Measurements from ENCODE around the gene TMEM231.
A peak's percentile ranks its signal among the peaks of the same experiment; 100 is the strongest.

TMEM231 gene

DNA sequence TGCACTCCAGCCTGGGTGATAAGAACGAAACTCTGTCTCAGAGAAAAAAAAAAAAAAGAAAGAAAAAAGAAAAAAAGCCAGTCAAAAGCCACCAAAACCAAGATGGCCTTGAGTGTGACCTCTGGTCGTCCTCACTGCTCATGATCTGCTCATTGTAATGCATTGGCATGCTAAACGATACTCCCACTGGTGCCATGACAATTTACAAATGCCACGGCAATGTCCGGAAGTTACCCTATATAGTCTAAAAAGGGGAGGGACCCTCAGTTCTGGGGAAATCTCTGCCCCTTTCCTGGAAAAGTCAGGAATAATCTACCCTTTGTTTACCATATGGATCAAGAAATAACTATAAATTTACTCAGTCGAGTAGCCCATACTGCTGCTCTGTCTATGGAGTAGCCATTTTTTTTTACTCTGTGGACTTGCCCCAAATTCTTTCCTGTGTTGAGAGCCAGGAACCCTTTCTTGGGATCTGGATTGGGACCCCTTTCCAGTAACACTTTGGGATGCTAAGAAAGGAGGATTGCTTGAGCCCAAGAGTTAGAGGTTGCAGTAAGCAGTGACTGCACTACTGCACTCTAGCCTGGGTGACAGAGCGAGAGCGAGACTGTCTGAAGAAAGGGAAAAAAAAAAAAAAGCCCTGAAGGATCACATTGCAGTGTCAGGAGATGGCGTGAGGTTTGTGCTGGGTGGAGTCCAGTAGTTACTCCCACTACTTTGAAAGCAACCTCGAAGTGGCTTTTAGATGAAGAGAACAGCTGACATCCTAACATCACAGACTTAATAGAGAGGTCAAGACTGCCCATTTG, 3.7 kb upstream of the TMEM231 start:
- no peaks in the 10 kb centered on the region for H3K9me3 ChIP-seq (ENCODE audit: severe bottlenecking)
- no peak overlapping the region for H3K4me3 ChIP-seq (ENCODE audit: low read depth, low read length)
- TF ChIP-seq, protein P1, sequence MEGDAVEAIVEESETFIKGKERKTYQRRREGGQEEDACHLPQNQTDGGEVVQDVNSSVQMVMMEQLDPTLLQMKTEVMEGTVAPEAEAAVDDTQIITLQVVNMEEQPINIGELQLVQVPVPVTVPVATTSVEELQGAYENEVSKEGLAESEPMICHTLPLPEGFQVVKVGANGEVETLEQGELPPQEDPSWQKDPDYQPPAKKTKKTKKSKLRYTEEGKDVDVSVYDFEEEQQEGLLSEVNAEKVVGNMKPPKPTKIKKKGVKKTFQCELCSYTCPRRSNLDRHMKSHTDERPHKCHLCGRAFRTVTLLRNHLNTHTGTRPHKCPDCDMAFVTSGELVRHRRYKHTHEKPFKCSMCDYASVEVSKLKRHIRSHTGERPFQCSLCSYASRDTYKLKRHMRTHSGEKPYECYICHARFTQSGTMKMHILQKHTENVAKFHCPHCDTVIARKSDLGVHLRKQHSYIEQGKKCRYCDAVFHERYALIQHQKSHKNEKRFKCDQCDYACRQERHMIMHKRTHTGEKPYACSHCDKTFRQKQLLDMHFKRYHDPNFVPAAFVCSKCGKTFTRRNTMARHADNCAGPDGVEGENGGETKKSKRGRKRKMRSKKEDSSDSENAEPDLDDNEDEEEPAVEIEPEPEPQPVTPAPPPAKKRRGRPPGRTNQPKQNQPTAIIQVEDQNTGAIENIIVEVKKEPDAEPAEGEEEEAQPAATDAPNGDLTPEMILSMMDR (IDR thresholded peaks at IDR 0.05; ENCODE audit: low read depth, low read length): no peak
- H3K36me3 ChIP-seq: no peaks in the 10 kb centered on the region
- no peaks in the 10 kb centered on the region for H3K27me3 ChIP-seq (ENCODE audit: insufficient read depth, low read depth, severe bottlenecking)
- no peak overlapping the region for H3K27ac ChIP-seq
- DNase-seq: no peak

DNA sequence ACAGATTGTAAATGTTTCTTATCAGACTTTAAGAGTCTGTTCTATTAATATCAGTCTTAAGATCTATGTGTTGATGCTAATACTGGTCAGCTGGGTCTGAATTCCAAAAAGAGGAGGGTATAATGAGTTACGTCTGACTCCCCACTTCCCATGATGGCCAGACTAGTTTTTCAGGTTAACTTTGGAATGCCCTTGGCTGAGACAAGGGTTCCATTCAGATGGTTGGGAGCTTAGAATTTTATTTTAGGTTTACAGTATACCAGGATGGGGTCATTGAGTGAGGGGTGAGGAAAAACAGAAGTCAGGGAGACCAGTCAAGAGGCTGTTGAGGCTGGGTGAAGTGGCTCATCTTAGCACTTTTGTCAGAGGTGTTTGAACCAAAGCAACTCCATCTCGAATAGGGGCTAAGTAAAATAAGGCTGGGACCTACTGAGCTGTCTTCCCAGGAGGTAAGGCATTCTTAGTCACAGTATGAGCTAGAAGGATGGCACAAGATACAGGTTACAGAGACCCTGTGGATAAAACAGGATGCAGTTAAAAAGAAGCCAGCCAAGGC, 2.9 kb upstream of the TMEM231 start:
- no peak overlapping the region for H3K27ac ChIP-seq
- H3K9me3 ChIP-seq (ENCODE audit: severe bottlenecking): no peaks in the 10 kb centered on the region
- H3K27me3 ChIP-seq (ENCODE audit: insufficient read depth, low read depth, severe bottlenecking): no peaks in the 10 kb centered on the region
- TF ChIP-seq, protein P1 (IDR thresholded peaks at IDR 0.05; ENCODE audit: low read depth, low read length): no peak
- no peaks in the 10 kb centered on the region for H3K36me3 ChIP-seq
- DNase-seq: no peak
- no peak overlapping the region for H3K4me3 ChIP-seq (ENCODE audit: low read depth, low read length)

DNA sequence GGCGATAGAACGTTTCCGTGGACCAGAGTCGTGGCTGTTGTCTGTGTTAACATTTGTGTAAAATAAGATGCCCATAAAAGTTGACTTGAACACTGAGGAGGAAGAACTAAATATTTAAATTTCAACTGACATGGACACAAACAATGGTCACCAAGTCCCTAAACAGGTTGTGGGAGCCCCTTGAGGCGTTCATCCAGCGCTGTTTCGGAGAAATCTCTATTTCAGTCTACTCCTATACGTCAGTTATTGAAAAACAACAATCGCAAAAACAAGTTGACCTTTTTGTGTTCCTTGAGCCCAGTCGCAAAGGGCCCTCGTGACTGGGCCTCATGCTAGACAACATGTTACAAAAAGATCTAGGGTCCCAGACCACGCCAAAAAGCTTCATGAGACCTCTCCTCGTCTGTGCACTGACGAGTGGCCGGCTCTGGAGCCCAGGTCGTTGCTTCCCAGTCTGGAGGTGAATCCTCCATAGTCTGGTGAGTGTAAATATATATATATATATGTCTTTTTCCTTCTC, 439 bp upstream of the TMEM231 start:
- no peak for DNase-seq
- H3K27me3 ChIP-seq (ENCODE audit: insufficient read depth, low read depth, severe bottlenecking): no peaks in the 10 kb centered on the region
- no peaks in the 10 kb centered on the region for H3K9me3 ChIP-seq (ENCODE audit: severe bottlenecking)
- peak overlapping the region; percentile 80 for H3K4me3 ChIP-seq (ENCODE audit: low read depth, low read length)
- TF ChIP-seq, protein P1 (IDR thresholded peaks at IDR 0.05; ENCODE audit: low read depth, low read length): no peak
- H3K36me3 ChIP-seq: no peaks in the 10 kb centered on the region
- peak overlapping the region; percentile 61 for H3K27ac ChIP-seq

DNA sequence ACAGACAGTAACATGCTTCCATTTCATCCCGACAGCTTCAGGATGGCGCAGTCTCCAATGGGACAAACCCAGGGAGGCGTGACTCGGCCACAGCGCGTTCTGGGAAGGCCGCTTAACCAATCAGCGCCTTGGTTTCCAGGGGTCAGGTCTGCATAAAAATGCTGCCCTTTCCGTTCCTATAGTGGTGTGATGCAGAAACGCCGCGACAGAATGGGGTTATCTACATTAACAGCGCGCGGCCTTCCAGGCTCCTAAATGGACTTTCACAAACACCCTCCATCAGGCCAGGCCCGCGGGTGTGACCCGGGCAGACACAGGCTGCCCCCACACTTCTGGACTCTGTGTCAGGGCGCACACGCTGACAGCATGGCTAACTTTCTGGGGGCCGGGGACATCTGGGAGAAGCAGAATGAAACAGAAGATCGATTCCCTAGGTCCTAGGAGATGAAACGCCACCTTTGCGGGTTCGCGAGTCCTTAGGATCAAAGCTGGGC, 792 bp downstream of the TMEM231 start:
- Histone ChIP-seq H3K27me3 (ENCODE audit: insufficient read depth, low read depth, severe bottlenecking) (no peaks in the 10 kb centered on the region), H3K27ac (peak overlapping the region; percentile 59), H3K36me3 (no peaks in the 10 kb centered on the region), H3K9me3 (ENCODE audit: severe bottlenecking) (no peaks in the 10 kb centered on the region), H3K4me3 (ENCODE audit: low read depth, low read length) (peak overlapping the region; percentile 80)
- TF ChIP-seq, protein P1 (IDR thresholded peaks at IDR 0.05; ENCODE audit: low read depth, low read length): no peak
- peak; percentile 88 for DNase-seq

DNA sequence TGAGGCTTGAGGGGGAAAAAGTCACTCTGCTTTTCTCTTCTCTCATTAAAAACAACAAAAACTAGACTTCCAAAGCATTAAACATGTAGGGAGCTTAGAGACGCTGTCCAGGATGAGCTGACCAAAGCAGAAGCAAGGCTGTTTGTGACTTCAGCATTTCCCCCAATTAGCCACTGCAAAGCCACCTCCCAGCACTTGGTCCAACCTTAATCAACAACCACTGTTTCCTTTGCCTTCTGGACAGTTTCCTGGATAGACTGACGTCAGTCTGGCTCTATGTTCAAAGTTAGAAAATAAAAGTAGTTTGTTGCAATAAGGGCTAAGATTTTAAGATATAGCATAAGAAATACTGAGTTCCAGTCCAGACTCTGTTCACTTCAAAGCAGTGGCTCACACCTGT, 3.1 kb downstream of the TMEM231 start:
- Histone ChIP-seq H3K4me3 (ENCODE audit: low read depth, low read length) (no peak overlapping the region), H3K36me3 (no peaks in the 10 kb centered on the region), H3K27ac (no peak overlapping the region), H3K9me3 (ENCODE audit: severe bottlenecking) (no peaks in the 10 kb centered on the region), H3K27me3 (ENCODE audit: insufficient read depth, low read depth, severe bottlenecking) (no peaks in the 10 kb centered on the region)
- no peak for DNase-seq
- TF ChIP-seq, protein P1 (IDR thresholded peaks at IDR 0.05; ENCODE audit: low read depth, low read length): no peak
